Measurements from ENCODE around the gene SCFD2. TPM values are rescaled to one million over a fixed set of nuclear protein-coding genes. Genes with fewer than 3 reads are reported as not detected.
"Not testable (repeated sequence)": the region's sequence is repeated elsewhere in the genome, so short reads cannot be mapped to it uniquely, and the experiment has no call there.

SCFD2 gene
- total RNA-seq (10 to 100 TPM; 22.4 to 28.7 TPM), polyA plus RNA-seq (10 to 100 TPM in 1 of 2 donors, 1 to 10 TPM in 1; 5.2 to 10.3 TPM)
- long read RNA-seq, donor 1, partial matches to known transcripts: 10 of 10 reads
- long read RNA-seq, donor 1, other reads (novel, unspliced or antisense): 0 of 10 reads
- long read RNA-seq, donor 2: 0 reads
- long read RNA-seq, donor 3: 0 reads
- long read RNA-seq, donor 4: 0 reads
- long read RNA-seq, donor 5, partial matches to known transcripts: 13 of 13 reads
- long read RNA-seq, donor 5, other reads (novel, unspliced or antisense): 0 of 13 reads

DNA sequence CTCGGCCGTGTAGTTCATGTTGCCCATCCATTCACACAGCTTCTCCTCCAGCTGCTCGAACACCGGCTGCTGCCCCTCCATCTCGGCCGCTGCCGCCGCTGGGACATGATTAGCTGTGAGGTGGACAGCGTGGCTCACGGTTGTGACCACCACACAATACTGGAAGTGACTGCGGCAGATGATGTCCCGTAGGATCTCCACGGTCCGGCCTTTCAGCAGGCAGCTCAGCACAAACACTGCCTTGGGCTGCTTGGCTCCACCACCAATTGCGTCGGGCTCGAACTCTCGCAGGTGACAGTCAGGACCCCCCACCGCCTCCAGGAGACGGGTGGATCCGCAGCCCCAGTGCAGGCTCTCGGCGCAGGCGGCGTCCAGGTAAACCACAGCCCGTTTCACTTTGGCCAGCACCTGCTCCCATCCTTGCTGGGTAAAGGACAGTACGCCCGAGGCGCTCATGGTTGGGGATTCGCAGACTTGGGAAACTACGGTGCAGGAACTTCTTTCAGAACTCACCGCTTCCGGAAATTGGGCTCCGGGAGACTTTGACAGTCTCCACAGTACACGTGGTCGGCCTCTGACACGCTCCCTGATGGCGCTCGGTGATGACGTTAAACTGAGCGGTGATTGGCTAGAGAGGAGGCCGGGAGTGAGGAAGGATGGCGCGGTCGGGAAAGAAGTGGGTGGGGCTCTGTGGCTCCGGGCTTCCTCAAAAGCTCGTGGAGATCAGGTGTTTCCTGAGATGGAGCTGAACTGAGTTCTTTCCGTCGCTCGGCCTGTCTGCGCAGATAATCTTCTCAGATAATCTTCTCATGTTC, at the start of gene SCFD2:
SCFD2 (minus strand) TSS at position 576 of the 815 bp plus-strand sequence.
- WGBS, 2 donors: 0 to 1% methylated on average over 51 of the region's 51 CpGs
- ATAC-seq (ENCODE audit: insufficient read depth, low FRiP score) (peak; percentile 98), DNase-seq (peak; percentile 97 to 99 (median 99))
- H3K4me3 ChIP-seq: peak within 1 kb of the TSS; percentile 93
- H3K9ac ChIP-seq (ENCODE audit: insufficient read depth in 1 of 2, low read length in 2 of 2): peak within 1 kb of the TSS in 1 of 2 donors; percentile 67
- peaks cover 0 to 23% (median 16%) of the 10 kb centered on the region in 3 donors for H3K27me3 ChIP-seq (ENCODE audit: control insufficient read depth in 3 of 3, insufficient read depth in 3 of 3, low read length in 2 of 3)
- no peak for TF ChIP-seq CTCF (IDR thresholded peaks at IDR 0.05; ENCODE audit: control extremely low read depth, extremely low read depth)
- peak within 1 kb of the TSS; percentile 30 to 75 for H3K27ac ChIP-seq (ENCODE audit: low read depth in 1 of 2, low read length in 1 of 2)
- H3K9me3 ChIP-seq (ENCODE audit: control insufficient read depth in 4 of 4, insufficient read depth in 3 of 4, low read length in 3 of 4): no peaks in the 10 kb centered on the region
- peaks cover 0 to 22% (median 5%) of the 10 kb centered on the region in 5 donors for H3K4me1 ChIP-seq (ENCODE audit: control insufficient read depth in 5 of 5, insufficient read depth in 5 of 5, low read length in 5 of 5)
- H3K36me3 ChIP-seq (ENCODE audit: control insufficient read depth in 4 of 4, insufficient read depth in 4 of 4, low read length in 4 of 4): peaks cover 0 to 3% (median 0%) of the 10 kb centered on the region in 4 donors

- not testable (repeated sequence) for H3K27me3 ChIP-seq (ENCODE audit: control insufficient read depth in 3 of 3, insufficient read depth in 3 of 3, low read length in 2 of 3)
Measured at GRCh38 chr4:53409479-53409878, 43.6 kb upstream of the SCFD2 start.

GRCh38 chr4:53380221-53380620, 14.4 kb upstream of the SCFD2 start:
- Histone ChIP-seq H3K4me1 (ENCODE audit: control insufficient read depth in 5 of 5, insufficient read depth in 5 of 5, low read length in 5 of 5) (peaks cover 0 to 9% (median 0%) of the 10 kb centered on the region in 5 donors), H3K36me3 (ENCODE audit: control insufficient read depth in 4 of 4, insufficient read depth in 4 of 4, low read length in 4 of 4) (peaks cover 3 to 14% (median 7%) of the 10 kb centered on the region in 4 donors), H3K4me3 (no peak overlapping the region), H3K27me3 (ENCODE audit: control insufficient read depth in 3 of 3, insufficient read depth in 3 of 3, low read length in 2 of 3) (peaks cover 0 to 3% (median 0%) of the 10 kb centered on the region in 3 donors), H3K9ac (ENCODE audit: insufficient read depth in 1 of 2, low read length in 2 of 2) (no peak overlapping the region), H3K27ac (ENCODE audit: low read depth in 1 of 2, low read length in 1 of 2) (no peak overlapping the region), H3K9me3 (ENCODE audit: control insufficient read depth in 4 of 4, insufficient read depth in 3 of 4, low read length in 3 of 4) (no peaks in the 10 kb centered on the region)
- no peak for TF ChIP-seq CTCF (IDR thresholded peaks at IDR 0.05; ENCODE audit: control extremely low read depth, extremely low read depth)
- 81 to 87% methylated on average over 4 of the region's 4 CpGs for WGBS, 2 donors
- no peak for ATAC-seq (ENCODE audit: insufficient read depth, low FRiP score)
- DNase-seq: no peak

More at GRCh38 chr4:53409479-53409878, 43.6 kb upstream of the SCFD2 start:
- H3K27ac ChIP-seq (ENCODE audit: low read depth in 1 of 2, low read length in 1 of 2); H3K4me3 ChIP-seq; ATAC-seq (ENCODE audit: insufficient read depth, low FRiP score); H3K36me3 ChIP-seq (ENCODE audit: control insufficient read depth in 4 of 4, insufficient read depth in 4 of 4, low read length in 4 of 4); H3K9ac ChIP-seq (ENCODE audit: insufficient read depth in 1 of 2, low read length in 2 of 2); H3K4me1 ChIP-seq (ENCODE audit: control insufficient read depth in 5 of 5, insufficient read depth in 5 of 5, low read length in 5 of 5); DNase-seq; H3K9me3 ChIP-seq (ENCODE audit: control insufficient read depth in 4 of 4, insufficient read depth in 3 of 4, low read length in 3 of 4): not testable (repeated sequence)
- WGBS, 2 donors: 95% methylated on average over 11 of the region's 11 CpGs

- no peak for DNase-seq
- 1% methylated on average over 10 of the region's 10 CpGs for WGBS, 2 donors
- peak overlapping the region; percentile 53 to 94 for H3K9ac ChIP-seq (ENCODE audit: insufficient read depth in 1 of 2, low read length in 2 of 2)
- ATAC-seq (ENCODE audit: insufficient read depth, low FRiP score): no peak
- H3K4me1 ChIP-seq (ENCODE audit: control insufficient read depth in 5 of 5, insufficient read depth in 5 of 5, low read length in 5 of 5): peaks cover 0 to 9% (median 0%) of the 10 kb centered on the region in 5 donors
- peaks cover 0 to 6% (median 2%) of the 10 kb centered on the region in 4 donors for H3K36me3 ChIP-seq (ENCODE audit: control insufficient read depth in 4 of 4, insufficient read depth in 4 of 4, low read length in 4 of 4)
- peak overlapping the region; percentile 92 to 94 for H3K27ac ChIP-seq (ENCODE audit: low read depth in 1 of 2, low read length in 1 of 2)
- no peak for TF ChIP-seq CTCF (IDR thresholded peaks at IDR 0.05; ENCODE audit: control extremely low read depth, extremely low read depth)
- no peaks in the 10 kb centered on the region for H3K9me3 ChIP-seq (ENCODE audit: control insufficient read depth in 4 of 4, insufficient read depth in 3 of 4, low read length in 3 of 4)
- peak overlapping the region; percentile 96 for H3K4me3 ChIP-seq
- peaks cover 0 to 3% (median 0%) of the 10 kb centered on the region in 3 donors for H3K27me3 ChIP-seq (ENCODE audit: control insufficient read depth in 3 of 3, insufficient read depth in 3 of 3, low read length in 2 of 3)
Measured at GRCh38 chr4:53378171-53378482, 12.3 kb upstream of the SCFD2 start.

All from lung (tissue), 16 donors.